ENCODE results near the gene OGFOD3. TPM values are rescaled to one million over a fixed set of nuclear protein-coding genes. Genes with fewer than 3 reads are reported as not detected.
"Not testable (repeated sequence)": the region's sequence is repeated elsewhere in the genome, so short reads cannot be mapped to it uniquely, and the experiment has no call there.

Gene OGFOD3
- total and polyA plus RNA-seq, 7 experiments from 2014 or later = 21.9 to 42.1 (median 32.3) TPM

- Histone ChIP-seq H3K27me3 (ENCODE audit: control insufficient read depth in 2 of 2, insufficient read depth in 2 of 2, low read length in 2 of 2) (no peaks in the 10 kb centered on the region), H3K27ac (ENCODE audit: low read depth, low read length) (no peak overlapping the region), H3K9me3 (ENCODE audit: control insufficient read depth in 2 of 3, low read length in 3 of 3) (no peaks in the 10 kb centered on the region), H3K36me3 (ENCODE audit: control insufficient read depth in 2 of 3, insufficient read depth in 3 of 3, low read length in 3 of 3) (no peaks in the 10 kb centered on the region), H3K4me3 (ENCODE audit: low read length) (no peak overlapping the region), H3K4me1 (ENCODE audit: control insufficient read depth in 2 of 2, insufficient read depth in 2 of 2, low read length in 2 of 2) (peaks cover 0 to 5% of the 10 kb centered on the region in 2 donors)
- ATAC-seq (no peak), DNase-seq (no peak)
- peaks cover 5 to 13% (median 7%) of the 10 kb centered on the region in 7 donors for H3K4me1 Mint-ChIP-seq
- no peak overlapping the region for H3K4me3 Mint-ChIP-seq
- no peaks in the 10 kb centered on the region for H3K36me3 Mint-ChIP-seq
- H3K27me3 Mint-ChIP-seq = peaks cover 20 to 24% (median 21%) of the 10 kb centered on the region in 5 donors
- intact Hi-C loops (cut with micrococcal nuclease) = no loop called here
- peaks cover 0 to 3% (median 0%) of the 10 kb centered on the region in 11 donors for H3K9me3 Mint-ChIP-seq
- POLR2A ChIA-PET = no interaction called here
- no peak overlapping the region for H3K27ac Mint-ChIP-seq
- CTCF ChIA-PET = no interaction called here
Measured at GRCh38 chr17:82383411-82383810, 35.0 kb downstream of the OGFOD3 start.

GRCh38 chr17:82382933-82383255, 35.5 kb downstream of the OGFOD3 start:
- peaks cover 21 to 25% (median 21%) of the 10 kb centered on the region in 5 donors for H3K27me3 Mint-ChIP-seq
- Histone ChIP-seq H3K27ac (ENCODE audit: low read depth, low read length) (no peak overlapping the region), H3K36me3 (ENCODE audit: control insufficient read depth in 2 of 3, insufficient read depth in 3 of 3, low read length in 3 of 3) (no peaks in the 10 kb centered on the region), H3K4me1 (ENCODE audit: control insufficient read depth in 2 of 2, insufficient read depth in 2 of 2, low read length in 2 of 2) (peaks cover 0 to 5% of the 10 kb centered on the region in 2 donors), H3K27me3 (ENCODE audit: control insufficient read depth in 2 of 2, insufficient read depth in 2 of 2, low read length in 2 of 2) (no peaks in the 10 kb centered on the region), H3K4me3 (ENCODE audit: low read length) (no peak overlapping the region), H3K9me3 (ENCODE audit: control insufficient read depth in 2 of 3, low read length in 3 of 3) (no peaks in the 10 kb centered on the region)
- H3K4me1 Mint-ChIP-seq = peaks cover 5 to 13% (median 7%) of the 10 kb centered on the region in 7 donors
- no peak overlapping the region for H3K4me3 Mint-ChIP-seq
- intact Hi-C loops (cut with micrococcal nuclease) = no loop called here
- DNase-seq (no peak), ATAC-seq (no peak)
- CTCF ChIA-PET = no interaction called here
- POLR2A ChIA-PET = no interaction called here
- no peaks in the 10 kb centered on the region for H3K36me3 Mint-ChIP-seq
- H3K27ac Mint-ChIP-seq = no peak overlapping the region
- H3K9me3 Mint-ChIP-seq = peaks cover 0 to 3% (median 0%) of the 10 kb centered on the region in 11 donors

DNA sequence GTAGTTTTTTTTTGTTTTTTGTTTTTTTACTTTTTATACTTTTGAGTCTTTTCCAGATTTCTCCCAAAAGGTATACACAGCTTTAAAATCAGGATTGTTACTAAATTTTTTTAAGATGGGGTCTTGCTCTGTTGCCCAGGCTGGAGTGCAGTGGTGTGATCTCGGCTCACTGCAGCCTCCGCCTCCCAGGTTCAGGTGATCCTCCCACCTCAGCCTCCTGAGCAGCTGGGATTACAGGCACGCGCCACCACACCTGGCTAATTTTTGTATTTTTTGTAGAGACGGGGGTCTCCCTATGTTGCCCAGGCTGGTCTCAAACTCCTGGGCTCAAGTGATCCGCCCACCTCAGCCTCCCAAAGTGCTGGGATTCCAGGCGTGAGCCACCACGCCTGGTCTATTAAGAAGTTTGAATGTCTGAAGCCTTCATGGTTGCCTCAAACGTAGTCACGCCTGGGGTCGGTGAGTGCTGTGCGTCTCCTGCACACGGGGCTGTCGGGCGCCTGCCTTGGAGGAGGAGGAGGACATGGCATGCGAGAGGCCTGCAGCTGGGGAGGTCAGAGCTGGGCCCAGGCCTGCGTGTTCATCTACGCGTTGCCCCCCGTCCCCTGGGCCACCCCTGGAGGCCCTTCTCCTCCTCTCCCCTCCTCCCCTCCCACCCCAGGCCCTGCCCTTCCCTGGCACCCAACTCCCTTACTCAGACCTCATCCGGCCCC, 36.0 kb downstream of the OGFOD3 start:
- H3K4me1 Mint-ChIP-seq = peaks cover 2 to 13% (median 2%) of the 10 kb centered on the region in 7 donors
- H3K36me3 Mint-ChIP-seq; H3K4me3 ChIP-seq (ENCODE audit: low read length); H3K4me1 ChIP-seq (ENCODE audit: control insufficient read depth in 2 of 2, insufficient read depth in 2 of 2, low read length in 2 of 2); CTCF ChIA-PET; H3K27ac ChIP-seq (ENCODE audit: low read depth, low read length); H3K9me3 Mint-ChIP-seq; H3K36me3 ChIP-seq (ENCODE audit: control insufficient read depth in 2 of 3, insufficient read depth in 3 of 3, low read length in 3 of 3); ATAC-seq; H3K27me3 ChIP-seq (ENCODE audit: control insufficient read depth in 2 of 2, insufficient read depth in 2 of 2, low read length in 2 of 2); intact Hi-C loops (cut with micrococcal nuclease); DNase-seq; H3K27ac Mint-ChIP-seq; H3K9me3 ChIP-seq (ENCODE audit: control insufficient read depth in 2 of 3, low read length in 3 of 3); POLR2A ChIA-PET; H3K4me3 Mint-ChIP-seq: not testable (repeated sequence)
- peaks cover 21 to 30% (median 26%) of the 10 kb centered on the region in 5 donors for H3K27me3 Mint-ChIP-seq

DNA sequence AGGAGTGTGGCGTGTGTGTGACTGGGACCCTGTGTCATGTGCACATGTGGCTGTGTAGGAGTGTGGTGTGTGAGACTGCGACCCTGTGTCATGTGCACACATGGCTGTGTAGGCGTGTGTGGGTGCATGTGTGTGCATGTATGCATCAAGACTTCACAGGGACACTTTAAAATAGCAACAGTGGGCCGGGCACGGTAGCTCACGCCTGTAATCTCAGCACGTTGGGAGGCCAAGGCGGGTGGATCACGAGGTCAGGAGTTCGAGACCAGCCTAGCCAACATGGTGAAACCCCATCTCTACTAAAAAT, 36.7 kb downstream of the OGFOD3 start:
- Mint-ChIP-seq H3K27me3 (peaks cover 21 to 34% (median 26%) of the 10 kb centered on the region in 5 donors), H3K4me1 (peaks cover 0 to 13% (median 0%) of the 10 kb centered on the region in 7 donors)
- H3K4me1 ChIP-seq (ENCODE audit: control insufficient read depth in 2 of 2, insufficient read depth in 2 of 2, low read length in 2 of 2); intact Hi-C loops (cut with micrococcal nuclease); H3K36me3 Mint-ChIP-seq; H3K9me3 ChIP-seq (ENCODE audit: control insufficient read depth in 2 of 3, low read length in 3 of 3); CTCF ChIA-PET; DNase-seq; H3K4me3 Mint-ChIP-seq; H3K27me3 ChIP-seq (ENCODE audit: control insufficient read depth in 2 of 2, insufficient read depth in 2 of 2, low read length in 2 of 2); H3K27ac ChIP-seq (ENCODE audit: low read depth, low read length); H3K27ac Mint-ChIP-seq; H3K9me3 Mint-ChIP-seq; H3K4me3 ChIP-seq (ENCODE audit: low read length); H3K36me3 ChIP-seq (ENCODE audit: control insufficient read depth in 2 of 3, insufficient read depth in 3 of 3, low read length in 3 of 3); POLR2A ChIA-PET; ATAC-seq: not testable (repeated sequence)

- POLR2A ChIA-PET = interaction anchor here (1.1 kb wide), 1 partner anchor 11 kb away, joined by 3 read pairs; no protein-coding TSS in a partner anchor
- CTCF ChIA-PET = no interaction called here
- no peak for ATAC-seq
- no peaks in the 10 kb centered on the region for H3K4me1 ChIP-seq (ENCODE audit: control insufficient read depth in 2 of 2, insufficient read depth in 2 of 2, low read length in 2 of 2)
- no peaks in the 10 kb centered on the region for H3K27me3 ChIP-seq (ENCODE audit: control insufficient read depth in 2 of 2, insufficient read depth in 2 of 2, low read length in 2 of 2)
- no peaks in the 10 kb centered on the region for H3K36me3 ChIP-seq (ENCODE audit: control insufficient read depth in 2 of 3, insufficient read depth in 3 of 3, low read length in 3 of 3)
- Mint-ChIP-seq H3K4me3 (no peak overlapping the region), H3K36me3 (no peaks in the 10 kb centered on the region), H3K27ac (no peak overlapping the region), H3K27me3 (peaks cover 21 to 34% (median 30%) of the 10 kb centered on the region in 5 donors), H3K9me3 (peaks cover 0 to 1% (median 0%) of the 10 kb centered on the region in 11 donors), H3K4me1 (peaks cover 0 to 13% (median 0%) of the 10 kb centered on the region in 7 donors)
- no peak overlapping the region for H3K27ac ChIP-seq (ENCODE audit: low read depth, low read length)
- no peak overlapping the region for H3K4me3 ChIP-seq (ENCODE audit: low read length)
- no peaks in the 10 kb centered on the region for H3K9me3 ChIP-seq (ENCODE audit: control insufficient read depth in 2 of 3, low read length in 3 of 3)
- no peak for DNase-seq
- intact Hi-C loops (cut with micrococcal nuclease) = no loop called here
Measured at GRCh38 chr17:82380860-82381702, 37.3 kb downstream of the OGFOD3 start.

- POLR2A ChIA-PET = interaction anchor here (0.7 kb wide), 1 partner anchor 148 kb away, joined by 3 read pairs; no protein-coding TSS in a partner anchor
- intact Hi-C loops (cut with micrococcal nuclease) = no loop called here
- peak overlapping the region in 1 of 10 donors; percentile 53 for H3K4me3 Mint-ChIP-seq
- Histone ChIP-seq H3K27ac (ENCODE audit: low read depth, low read length) (no peak overlapping the region), H3K9me3 (ENCODE audit: control insufficient read depth in 2 of 3, low read length in 3 of 3) (no peaks in the 10 kb centered on the region), H3K4me1 (ENCODE audit: control insufficient read depth in 2 of 2, insufficient read depth in 2 of 2, low read length in 2 of 2) (no peaks in the 10 kb centered on the region), H3K36me3 (ENCODE audit: control insufficient read depth in 2 of 3, insufficient read depth in 3 of 3, low read length in 3 of 3) (no peaks in the 10 kb centered on the region), H3K4me3 (ENCODE audit: low read length) (no peak overlapping the region), H3K27me3 (ENCODE audit: control insufficient read depth in 2 of 2, insufficient read depth in 2 of 2, low read length in 2 of 2) (no peaks in the 10 kb centered on the region)
- ATAC-seq = no peak
- CTCF ChIA-PET = no interaction called here
- no peak overlapping the region for H3K27ac Mint-ChIP-seq
- H3K27me3 Mint-ChIP-seq = peaks cover 21 to 39% (median 38%) of the 10 kb centered on the region in 5 donors
- H3K4me1 Mint-ChIP-seq = peaks cover 0 to 13% (median 0%) of the 10 kb centered on the region in 7 donors
- H3K9me3 Mint-ChIP-seq = peaks cover 0 to 1% (median 0%) of the 10 kb centered on the region in 11 donors
- no peaks in the 10 kb centered on the region for H3K36me3 Mint-ChIP-seq
- no peak for DNase-seq
Measured at GRCh38 chr17:82378741-82379021, 39.7 kb downstream of the OGFOD3 start.

Data from naive thymus-derived CD4-positive, alpha-beta T cell (primary cell).